HG03280 (cell line): Measurements from ENCODE around the gene FPR2.
"Not testable (repeated sequence)": the region's sequence is repeated elsewhere in the genome, so short reads cannot be mapped to it uniquely, and the experiment has no call there.

Experiments
- ATAC-seq: cut with Tn5 transposase; IDR thresholded peaks from one replicate; pipeline ENCODE4 v1.9.1; 2021; ENCODE audit warnings: mild to moderate bottlenecking, moderate library complexity; ENCODE audit not compliant: unreplicated experiment

Gene FPR2

DNA sequence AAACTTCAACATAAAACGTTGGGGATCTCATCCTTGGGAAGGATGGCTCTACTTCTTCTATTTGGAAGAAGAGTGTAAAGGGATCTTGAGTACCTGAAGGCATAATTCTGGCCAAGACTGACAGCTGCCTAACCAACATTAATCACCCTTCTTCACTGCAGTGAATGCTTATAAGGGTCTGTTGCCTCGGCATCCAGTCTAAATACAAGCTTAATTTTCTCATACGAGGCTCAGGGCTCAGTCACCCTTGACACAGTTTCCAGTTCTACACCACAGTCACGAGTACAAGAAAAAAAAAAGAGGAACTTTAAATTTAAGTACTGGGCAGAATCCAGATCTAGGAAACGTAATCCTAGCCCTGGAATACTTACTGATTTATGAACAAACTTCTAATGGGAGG, 43.0 kb downstream of the FPR2 start:
- ATAC-seq, result no peak

DNA sequence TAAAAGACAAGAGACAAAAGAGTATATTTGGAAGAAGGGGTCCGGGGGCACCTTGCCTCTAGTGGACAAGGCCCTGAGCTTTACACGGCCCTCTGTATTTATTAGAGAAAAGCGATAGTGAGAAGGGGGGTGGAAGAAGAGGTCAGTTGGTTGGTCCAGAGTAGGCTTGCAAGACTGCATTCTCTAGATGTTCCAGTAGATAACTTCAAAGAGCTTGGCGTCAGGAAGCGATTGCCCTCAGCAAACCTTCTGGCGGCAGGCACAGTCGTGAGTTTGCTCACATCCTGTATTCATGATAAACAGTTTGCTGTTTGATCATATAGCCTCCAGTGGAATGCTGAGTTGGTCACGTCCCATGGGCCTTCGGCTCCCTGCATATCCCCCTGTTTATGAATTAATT, 43.8 kb downstream of the FPR2 start:
- ATAC-seq, result not testable (repeated sequence)

DNA sequence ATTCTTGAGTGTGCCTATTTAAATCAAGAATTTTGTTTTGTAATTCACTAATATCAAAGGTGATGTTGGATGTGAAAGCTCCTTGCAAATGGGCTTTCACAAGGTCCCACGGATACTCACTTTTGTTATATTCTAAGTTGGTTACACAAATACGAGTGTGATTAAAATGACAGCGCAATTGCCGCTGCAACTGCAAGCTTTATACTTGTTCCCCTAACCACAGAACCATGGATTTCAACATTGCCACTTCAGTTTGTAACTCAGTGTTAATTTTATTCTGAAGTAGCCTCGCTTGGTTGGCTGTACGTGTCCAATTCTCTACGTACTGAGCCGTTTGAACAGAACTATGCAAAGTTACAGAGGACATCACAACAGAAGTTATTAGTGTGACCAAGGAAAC, 44.4 kb downstream of the FPR2 start:
- not testable (repeated sequence) for ATAC-seq

DNA sequence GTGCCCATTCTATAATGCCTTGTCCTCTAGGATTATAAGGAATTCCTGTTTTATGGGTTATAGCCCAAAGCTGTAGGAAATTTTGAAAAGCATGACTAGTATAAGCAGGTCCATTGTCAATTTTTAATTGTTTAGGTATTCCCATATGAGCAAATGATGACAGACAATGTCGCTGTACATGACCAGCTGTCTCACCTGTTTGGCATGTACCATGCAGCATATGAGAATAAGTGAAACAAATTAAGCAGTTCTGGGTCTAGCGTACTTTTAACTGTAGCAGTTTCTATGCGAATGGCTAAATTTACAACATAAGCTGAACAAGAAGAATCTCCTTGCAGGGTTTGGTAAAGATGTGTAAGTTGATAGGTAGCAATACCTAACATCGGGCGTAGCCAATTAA, 45.6 kb downstream of the FPR2 start:
- not testable (repeated sequence) for ATAC-seq

DNA sequence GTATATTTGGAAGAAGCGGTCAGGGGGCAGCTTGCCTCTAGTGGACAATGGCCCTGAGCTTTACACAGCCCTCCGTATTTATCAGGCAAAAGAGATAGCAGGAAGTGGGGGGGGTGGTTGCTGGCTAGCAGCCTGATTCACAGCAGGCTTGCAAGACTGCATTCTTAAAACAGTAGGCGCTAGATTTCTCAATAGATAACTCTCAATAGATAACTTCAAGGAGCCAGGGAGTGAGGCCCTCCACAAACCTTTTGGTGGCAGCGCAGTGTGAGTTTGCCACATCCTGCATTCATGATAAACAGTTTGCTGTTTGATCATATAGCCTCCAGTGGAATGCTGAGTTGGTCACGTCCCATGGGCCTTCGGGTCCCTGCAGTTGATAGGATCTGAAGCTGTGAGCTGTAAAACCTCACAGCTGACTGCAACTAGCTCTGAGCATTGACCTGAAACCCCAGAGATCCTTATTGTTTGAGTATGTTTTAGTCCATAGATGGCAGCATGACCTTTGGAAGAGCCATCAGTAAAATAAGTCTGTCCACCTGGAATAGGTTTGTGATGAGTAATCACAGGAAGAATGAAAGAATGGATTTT, 46.2 kb downstream of the FPR2 start:
- ATAC-seq, result no peak

DNA sequence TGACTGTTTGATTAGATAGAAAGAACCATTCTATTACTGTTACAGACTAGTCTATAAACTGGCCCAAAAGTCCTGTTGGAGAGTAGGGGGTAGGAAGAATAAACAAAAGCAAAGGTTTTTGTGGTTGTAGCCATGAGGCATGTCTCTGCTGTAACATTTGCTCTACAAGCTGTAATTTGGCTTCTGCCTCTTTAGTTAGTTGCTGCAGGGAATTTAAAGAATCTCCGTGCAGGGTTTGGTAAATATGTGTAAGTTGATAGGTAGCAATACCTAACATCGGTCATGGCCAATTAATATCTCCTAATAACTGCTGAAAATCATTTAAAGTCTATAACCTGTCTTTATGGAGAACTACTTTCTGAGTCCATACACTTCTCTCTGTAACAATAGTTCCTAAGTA, 46.9 kb downstream of the FPR2 start:
- ATAC-seq, result no peak

DNA sequence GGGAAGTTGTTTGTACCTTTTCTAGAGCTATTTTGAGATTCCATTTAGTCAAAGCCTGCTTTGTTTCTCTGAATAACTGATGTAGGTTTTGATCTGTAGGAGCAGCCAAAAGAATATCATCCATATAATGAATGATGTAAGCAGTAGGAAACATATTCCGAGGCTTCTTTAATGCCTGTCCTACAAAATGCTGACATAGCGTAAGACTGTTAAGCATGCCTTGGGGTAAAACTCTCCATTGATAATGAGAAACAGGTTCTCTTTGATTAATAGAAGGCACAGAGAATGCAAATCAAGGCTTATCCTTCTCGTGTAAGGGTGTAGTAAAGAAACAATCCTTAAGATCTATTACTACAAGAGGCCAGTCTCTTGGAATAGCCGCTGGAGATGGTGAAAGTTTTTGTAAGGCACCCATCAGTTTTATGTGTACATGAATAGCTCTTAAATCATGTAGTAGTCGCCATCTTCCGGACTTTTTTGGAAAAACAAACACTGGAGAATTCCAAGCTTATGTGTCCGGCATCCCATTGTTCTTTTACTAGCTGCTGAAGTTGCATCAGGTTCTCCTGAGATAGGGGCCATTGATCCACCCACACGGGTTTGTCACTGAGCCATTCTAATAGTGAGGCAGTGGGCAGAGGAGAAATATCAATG, 47.5 kb downstream of the FPR2 start:
- no peak for ATAC-seq

DNA sequence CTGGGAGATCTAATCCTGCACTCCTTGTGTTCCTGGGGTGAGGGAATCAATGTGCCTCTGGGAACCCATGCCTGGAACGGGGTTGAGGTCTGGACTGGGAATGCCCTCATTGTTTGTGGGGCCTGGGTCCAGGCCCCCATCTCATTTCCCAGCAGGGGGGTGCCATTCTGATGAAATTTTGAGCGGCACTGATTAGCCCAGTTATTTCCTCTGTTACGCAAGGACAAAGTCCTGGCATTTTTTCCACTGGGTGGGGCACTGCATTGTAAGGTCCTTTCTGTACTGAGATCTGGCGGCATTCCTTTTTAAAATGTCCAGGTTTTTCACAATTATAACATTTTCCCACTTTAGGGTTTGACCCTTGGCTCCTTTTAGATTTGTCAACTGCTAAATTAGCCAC, 48.8 kb downstream of the FPR2 start:
- ATAC-seq, result no peak

DNA sequence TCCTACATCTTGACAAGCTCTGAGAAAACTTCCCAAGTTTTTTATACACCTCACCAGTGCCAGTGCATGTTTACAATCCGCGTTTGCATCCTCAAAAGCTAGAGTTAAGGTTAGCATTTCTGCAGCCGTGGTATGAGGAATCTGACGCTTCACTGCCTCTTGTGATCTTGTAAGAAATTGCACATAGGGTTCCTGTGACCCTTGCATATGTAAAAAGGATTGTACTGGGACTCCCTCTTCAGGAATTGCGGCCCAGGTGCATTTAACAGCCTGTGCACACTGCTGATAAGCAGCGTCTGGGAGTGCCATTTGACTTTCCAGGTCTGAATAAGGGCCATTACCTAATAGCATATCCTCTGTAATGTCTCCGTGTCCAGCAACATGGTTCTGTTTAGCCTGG, 49.2 kb downstream of the FPR2 start:
- ATAC-seq, result no peak

DNA sequence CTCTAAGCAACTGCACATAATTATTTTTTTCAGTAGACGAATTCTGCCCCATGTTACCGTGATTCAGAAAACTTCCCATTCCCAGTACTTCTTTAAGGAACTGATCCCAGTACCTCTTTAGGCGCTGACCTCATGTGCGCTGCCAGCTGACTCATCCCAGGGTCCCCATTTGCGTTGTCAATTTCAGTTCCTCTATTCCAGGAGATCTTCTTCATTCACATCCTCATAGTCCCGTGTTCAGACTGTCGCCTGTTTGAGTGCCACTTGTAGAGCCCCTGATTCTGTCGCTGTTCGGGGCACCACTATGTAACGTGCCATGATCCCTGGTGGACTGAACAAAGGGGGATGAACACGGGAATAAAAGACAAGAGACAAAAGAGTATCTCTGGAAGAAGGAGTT, 50.4 kb downstream of the FPR2 start:
- ATAC-seq, result no peak

DNA sequence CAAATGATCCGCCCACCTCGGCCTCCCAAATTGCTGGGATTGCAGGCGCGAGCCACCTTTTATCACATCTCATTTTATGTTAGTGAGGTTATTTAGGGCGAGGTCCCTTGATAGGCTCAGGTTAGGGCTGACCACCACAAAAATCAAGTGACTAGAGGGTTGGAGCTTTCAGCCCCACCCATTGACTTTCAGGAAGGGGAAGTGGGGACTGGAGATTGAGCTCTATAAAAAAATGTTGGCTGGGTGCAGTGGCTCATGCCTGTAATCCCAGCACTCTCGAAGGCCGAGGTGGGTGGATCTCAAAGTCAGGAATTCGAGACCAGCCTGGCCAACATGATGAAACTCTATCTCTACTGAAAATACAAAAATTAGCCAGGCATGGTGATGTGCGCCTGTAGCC, 54.1 kb downstream of the FPR2 start:
- ATAC-seq, result no peak

DNA sequence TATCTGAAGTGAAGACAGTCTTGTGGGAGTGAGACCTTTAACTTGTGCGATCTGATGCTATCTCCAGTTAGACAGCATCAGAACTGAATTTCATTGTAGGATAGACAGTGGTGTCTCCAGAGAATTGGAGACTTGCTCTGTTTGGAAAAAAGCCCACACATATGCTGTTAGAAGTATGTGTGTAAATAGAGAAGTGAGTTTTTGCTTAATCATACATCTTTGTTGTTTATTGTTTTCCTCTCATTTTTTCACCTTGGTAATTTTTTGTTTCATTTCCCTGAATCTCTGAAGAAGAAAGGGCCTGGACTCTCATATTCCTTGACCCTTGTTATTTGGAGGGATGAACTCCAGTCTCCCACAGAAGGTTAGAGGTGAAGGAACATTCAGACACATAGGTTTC, 55.7 kb downstream of the FPR2 start:
- no peak for ATAC-seq

DNA sequence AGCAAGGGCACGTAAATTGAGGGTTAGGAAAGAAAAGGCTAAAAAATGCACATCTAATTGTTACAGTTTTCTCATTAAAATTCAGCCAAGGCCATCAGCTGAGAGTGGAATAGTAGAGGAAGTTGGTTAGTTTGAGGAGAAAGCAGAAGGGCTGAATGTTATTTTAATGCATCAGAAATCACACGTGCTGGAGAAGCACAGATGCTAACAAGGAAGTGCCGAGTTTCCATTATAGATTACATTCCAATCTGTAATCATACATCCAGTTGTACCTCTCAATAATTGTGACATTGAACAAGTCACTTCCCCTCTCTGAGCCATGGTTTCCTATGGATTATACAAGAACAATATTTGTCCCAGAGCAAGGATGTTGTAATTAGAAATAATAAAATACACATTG, 59.0 kb downstream of the FPR2 start:
- ATAC-seq, result no peak
